ENCODE data around the gene TIMM22.

TIMM22 gene

GRCh38 chr17:1039511-1040215 is 42.7 kb downstream of the TIMM22 start:
- TF ChIP-seq SIN3A (IDR thresholded peaks at IDR 0.05; ENCODE audit: borderline replicate concordance, insufficient read depth, low read length) (no peak), POLR2AphosphoS5 (IDR thresholded peaks at IDR 0.05; ENCODE audit: low read depth, low read length) (no peak), REST (IDR thresholded peaks at IDR 0.05; ENCODE audit: insufficient read depth in 1 of 2, low read depth in 2 of 2, low read length in 2 of 2) (no peak), FOXP2 (optimal IDR thresholded peaks at IDR 0.05; ENCODE audit: borderline replicate concordance, extremely low read depth, extremely low read length, insufficient read depth) (peak; percentile 24), TAF1 (IDR thresholded peaks at IDR 0.05; ENCODE audit: borderline replicate concordance, insufficient read depth, low read length) (no peak)

GRCh38 chr17:1040216-1040600 is 43.3 kb downstream of the TIMM22 start:
- TF ChIP-seq REST (IDR thresholded peaks at IDR 0.05; ENCODE audit: insufficient read depth in 1 of 2, low read depth in 2 of 2, low read length in 2 of 2) (no peak), FOXP2 (optimal IDR thresholded peaks at IDR 0.05; ENCODE audit: borderline replicate concordance, extremely low read depth, extremely low read length, insufficient read depth) (no peak), SIN3A (IDR thresholded peaks at IDR 0.05; ENCODE audit: borderline replicate concordance, insufficient read depth, low read length) (no peak), POLR2AphosphoS5 (IDR thresholded peaks at IDR 0.05; ENCODE audit: low read depth, low read length) (no peak), TAF1 (IDR thresholded peaks at IDR 0.05; ENCODE audit: borderline replicate concordance, insufficient read depth, low read length) (no peak)

GRCh38 chr17:1041746-1042145 is 44.8 kb downstream of the TIMM22 start:
- TF ChIP-seq FOXP2 (optimal IDR thresholded peaks at IDR 0.05; ENCODE audit: borderline replicate concordance, extremely low read depth, extremely low read length, insufficient read depth) = no peak
- TF ChIP-seq REST (IDR thresholded peaks at IDR 0.05; ENCODE audit: insufficient read depth in 1 of 2, low read depth in 2 of 2, low read length in 2 of 2) = no peak
- no peak for TF ChIP-seq POLR2AphosphoS5 (IDR thresholded peaks at IDR 0.05; ENCODE audit: low read depth, low read length)

GRCh38 chr17:1042486-1042885 is 45.6 kb downstream of the TIMM22 start:
- TF ChIP-seq POLR2AphosphoS5 (IDR thresholded peaks at IDR 0.05; ENCODE audit: low read depth, low read length) (no peak), REST (IDR thresholded peaks at IDR 0.05; ENCODE audit: insufficient read depth in 1 of 2, low read depth in 2 of 2, low read length in 2 of 2) (no peak), FOXP2 (optimal IDR thresholded peaks at IDR 0.05; ENCODE audit: borderline replicate concordance, extremely low read depth, extremely low read length, insufficient read depth) (no peak), SIN3A (IDR thresholded peaks at IDR 0.05; ENCODE audit: borderline replicate concordance, insufficient read depth, low read length) (no peak), TAF1 (IDR thresholded peaks at IDR 0.05; ENCODE audit: borderline replicate concordance, insufficient read depth, low read length) (no peak)
